Measurements from ENCODE around the gene TLCD5.

TLCD5 gene

GRCh38 chr11:120338107-120338933 lies 13.2 kb downstream of the TLCD5 start:
- DNase-seq = no peak

GRCh38 chr11:120339394-120339890 lies 14.3 kb downstream of the TLCD5 start:
- peak; percentile 89 for DNase-seq

GRCh38 chr11:120340529-120340928 lies 15.4 kb downstream of the TLCD5 start:
- DNase-seq = no peak

GRCh38 chr11:120342226-120342625 lies 17.1 kb downstream of the TLCD5 start:
- no peak for DNase-seq

GRCh38 chr11:120342678-120343077 lies 17.6 kb downstream of the TLCD5 start:
- DNase-seq = no peak

- DNase-seq = no peak
Observed at GRCh38 chr11:120343429-120343828, 18.3 kb downstream of the TLCD5 start.

GRCh38 chr11:120344302-120345004 lies 19.4 kb downstream of the TLCD5 start:
- DNase-seq = no peak

GRCh38 chr11:120346233-120346632 lies 21.1 kb downstream of the TLCD5 start:
- DNase-seq = no peak

GRCh38 chr11:120350637-120351036 lies 25.5 kb downstream of the TLCD5 start:
- DNase-seq = no peak

GRCh38 chr11:120352405-120352804 lies 27.3 kb downstream of the TLCD5 start:
- DNase-seq = no peak

GRCh38 chr11:120354068-120354467 lies 29.0 kb downstream of the TLCD5 start:
- no peak for DNase-seq

GRCh38 chr11:120354779-120355178 lies 29.7 kb downstream of the TLCD5 start:
- DNase-seq = peak; percentile 85

GRCh38 chr11:120357620-120358019 lies 32.5 kb downstream of the TLCD5 start:
- no peak for DNase-seq

GRCh38 chr11:120358729-120359128 lies 33.6 kb downstream of the TLCD5 start:
- DNase-seq = no peak

- DNase-seq = no peak
Observed at GRCh38 chr11:120363436-120363835, 38.3 kb downstream of the TLCD5 start.

GRCh38 chr11:120365512-120365911 lies 40.4 kb downstream of the TLCD5 start:
- DNase-seq = no peak

GRCh38 chr11:120372296-120372695 lies 47.2 kb downstream of the TLCD5 start:
- peak; percentile 22 for DNase-seq

GRCh38 chr11:120375076-120375475 lies 50.0 kb downstream of the TLCD5 start:
- DNase-seq = no peak

GRCh38 chr11:120376547-120377182 lies 51.6 kb downstream of the TLCD5 start:
- DNase-seq = no peak

GRCh38 chr11:120378474-120378873 lies 53.4 kb downstream of the TLCD5 start:
- no peak for DNase-seq

GRCh38 chr11:120381401-120381800 lies 56.3 kb downstream of the TLCD5 start:
- DNase-seq = no peak
